ENCODE measurements around the gene EYS.

EYS gene

GRCh38 chr6:65728879-65729479, 22.0 kb upstream of the EYS start:
- Histone ChIP-seq H4K20me1 (ENCODE audit: insufficient read depth, low read length) (no peaks in the 10 kb centered on the region), H3K4me1 (ENCODE audit: low read length) (no peaks in the 10 kb centered on the region), H3K9ac (ENCODE audit: low read length) (no peak overlapping the region), H3K79me2 (ENCODE audit: low read length) (no peaks in the 10 kb centered on the region), H3K27me3 (replicated peaks; ENCODE audit: insufficient read depth, low read length) (no peaks in the 10 kb centered on the region), H3F3A (ENCODE audit: insufficient read depth, low read length) (no peaks in the 10 kb centered on the region), H3K4me2 (ENCODE audit: low read depth, low read length) (no peak overlapping the region), H3K9me2 (replicated peaks; ENCODE audit: insufficient read depth, low read length) (no peaks in the 10 kb centered on the region), H3K4me3 (ENCODE audit: low read length) (no peak overlapping the region), H3K36me3 (replicated peaks; ENCODE audit: insufficient read depth, low read length) (no peaks in the 10 kb centered on the region), H3K9me3 (replicated peaks; ENCODE audit: insufficient read depth, low read length) (no peaks in the 10 kb centered on the region), H3K27ac (ENCODE audit: low read length) (no peak overlapping the region), H2AFZ (ENCODE audit: low read length) (no peak overlapping the region)
- DNase-seq = no peak
- TF ChIP-seq EZH2 (optimal IDR thresholded peaks at IDR 0.05; ENCODE audit: low read depth, low read length) (no peak), CTCF (IDR thresholded peaks at IDR 0.05; ENCODE audit: low read length) (no peak), EZH2phosphoT487 (IDR thresholded peaks at IDR 0.05; ENCODE audit: low read length) (no peak)

GRCh38 chr6:65719101-65719500, 12.1 kb upstream of the EYS start:
- H2AFZ ChIP-seq (ENCODE audit: low read length) = no peak overlapping the region
- no peaks in the 10 kb centered on the region for H3K4me1 ChIP-seq (ENCODE audit: low read length)
- no peaks in the 10 kb centered on the region for H3K27me3 ChIP-seq (replicated peaks; ENCODE audit: insufficient read depth, low read length)
- H3K4me3 ChIP-seq (ENCODE audit: low read length) = no peak overlapping the region
- H4K20me1 ChIP-seq (ENCODE audit: insufficient read depth, low read length) = no peaks in the 10 kb centered on the region
- no peak overlapping the region for H3K4me2 ChIP-seq (ENCODE audit: low read depth, low read length)
- no peaks in the 10 kb centered on the region for H3F3A ChIP-seq (ENCODE audit: insufficient read depth, low read length)
- no peaks in the 10 kb centered on the region for H3K9me3 ChIP-seq (replicated peaks; ENCODE audit: insufficient read depth, low read length)
- H3K9me2 ChIP-seq (replicated peaks; ENCODE audit: insufficient read depth, low read length) = no peaks in the 10 kb centered on the region
- no peak for TF ChIP-seq CTCF (IDR thresholded peaks at IDR 0.05; ENCODE audit: low read length)
- TF ChIP-seq EZH2 (optimal IDR thresholded peaks at IDR 0.05; ENCODE audit: low read depth, low read length) = no peak
- TF ChIP-seq EZH2phosphoT487 (IDR thresholded peaks at IDR 0.05; ENCODE audit: low read length) = no peak
- DNase-seq = no peak
- H3K79me2 ChIP-seq (ENCODE audit: low read length) = no peaks in the 10 kb centered on the region
- H3K36me3 ChIP-seq (replicated peaks; ENCODE audit: insufficient read depth, low read length) = no peaks in the 10 kb centered on the region
- no peak overlapping the region for H3K27ac ChIP-seq (ENCODE audit: low read length)
- no peak overlapping the region for H3K9ac ChIP-seq (ENCODE audit: low read length)

- no peaks in the 10 kb centered on the region for H3F3A ChIP-seq (ENCODE audit: insufficient read depth, low read length)
- H3K27me3 ChIP-seq (replicated peaks; ENCODE audit: insufficient read depth, low read length) = no peaks in the 10 kb centered on the region
- TF ChIP-seq EZH2phosphoT487 (IDR thresholded peaks at IDR 0.05; ENCODE audit: low read length) = no peak
- TF ChIP-seq CTCF (IDR thresholded peaks at IDR 0.05; ENCODE audit: low read length) = no peak
- no peak for TF ChIP-seq EZH2 (optimal IDR thresholded peaks at IDR 0.05; ENCODE audit: low read depth, low read length)
- no peak overlapping the region for H3K4me3 ChIP-seq (ENCODE audit: low read length)
- no peak overlapping the region for H3K4me2 ChIP-seq (ENCODE audit: low read depth, low read length)
- H3K79me2 ChIP-seq (ENCODE audit: low read length) = no peaks in the 10 kb centered on the region
- no peaks in the 10 kb centered on the region for H3K9me3 ChIP-seq (replicated peaks; ENCODE audit: insufficient read depth, low read length)
- H3K9me2 ChIP-seq (replicated peaks; ENCODE audit: insufficient read depth, low read length) = no peaks in the 10 kb centered on the region
- H3K36me3 ChIP-seq (replicated peaks; ENCODE audit: insufficient read depth, low read length) = no peaks in the 10 kb centered on the region
- no peaks in the 10 kb centered on the region for H4K20me1 ChIP-seq (ENCODE audit: insufficient read depth, low read length)
- no peak overlapping the region for H3K27ac ChIP-seq (ENCODE audit: low read length)
- H2AFZ ChIP-seq (ENCODE audit: low read length) = no peak overlapping the region
- DNase-seq = no peak
- no peak overlapping the region for H3K9ac ChIP-seq (ENCODE audit: low read length)
- H3K4me1 ChIP-seq (ENCODE audit: low read length) = no peaks in the 10 kb centered on the region
These were observed 4.5 kb upstream of the EYS start for GRCh38 chr6:65711531-65711930.

Data from MM.1S (cell line).